GM21447 (cell line): Measurements from ENCODE around the gene RASSF4.

Experiments used
- ATAC-seq: cut with Tn5 transposase; IDR thresholded peaks from one replicate; pipeline ENCODE4 v1.9.1; 2021; ENCODE audit not compliant: unreplicated experiment

Gene RASSF4

GRCh38 chr10:44974628-44975430 is 15.2 kb downstream of the RASSF4 start:
- peak; percentile 46 for ATAC-seq

- no peak for ATAC-seq
Observed at GRCh38 chr10:44975431-44976331, 16.1 kb downstream of the RASSF4 start.

- no peak for ATAC-seq
Observed at GRCh38 chr10:44976352-44977198, 17.0 kb downstream of the RASSF4 start.

GRCh38 chr10:44977287-44978212 is 17.9 kb downstream of the RASSF4 start:
- ATAC-seq: no peak

- ATAC-seq: no peak
Observed at GRCh38 chr10:44978213-44978569, 18.6 kb downstream of the RASSF4 start.

GRCh38 chr10:44978570-44979280 is 19.1 kb downstream of the RASSF4 start, which contains the start of gene DEPP1:
Gene DEPP1 (minus strand): TSS chr10:44978809. CDS start chr10:44978030, 779 bp downstream.
- peak; percentile 38 for ATAC-seq

- ATAC-seq: no peak
Observed at GRCh38 chr10:44979281-44980191, 19.9 kb downstream of the RASSF4 start.

GRCh38 chr10:44980309-44981171 is 20.9 kb downstream of the RASSF4 start:
- ATAC-seq: no peak

- ATAC-seq: peak; percentile 41
Observed at GRCh38 chr10:44981172-44982113, 21.8 kb downstream of the RASSF4 start.

- no peak for ATAC-seq
Observed at GRCh38 chr10:44982114-44982460, 22.5 kb downstream of the RASSF4 start.

- ATAC-seq: no peak
Observed at GRCh38 chr10:44982496-44982895, 22.9 kb downstream of the RASSF4 start.

GRCh38 chr10:44983066-44983894 is 23.7 kb downstream of the RASSF4 start:
- ATAC-seq: no peak

GRCh38 chr10:44983895-44984278 is 24.3 kb downstream of the RASSF4 start:
- no peak for ATAC-seq

- no peak for ATAC-seq
Observed at GRCh38 chr10:44984671-44985101, 25.1 kb downstream of the RASSF4 start.

- no peak for ATAC-seq
Observed at GRCh38 chr10:44985175-44985681, 25.6 kb downstream of the RASSF4 start.
